Testis (tissue), 3 donors: ENCODE measurements around the gene BCAT1. TPM values are rescaled to one million over a fixed set of nuclear protein-coding genes. Genes with fewer than 3 reads are reported as not detected.

ENCODE experiments used
- DNase-seq: peaks from one replicate; pipeline ENCODE4 v3.0.0-alpha.2; 2019
- H3K27ac ChIP-seq, 2 donors: fragments of 200-600 bp; sonication (generic); one replicate each; pipeline ENCODE4 v1.5.1; 2019
- H3K27me3 ChIP-seq: fragments of 200-600 bp; sonication (generic); one replicate; pipeline ENCODE4 v1.5.1; 2019
- H3K36me3 ChIP-seq: fragments of 200-600 bp; sonication (generic); one replicate; pipeline ENCODE4 v1.5.1; 2017; ENCODE audit warnings: low read depth; ENCODE audit errors: missing control alignments
- H3K4me1 ChIP-seq: fragments of 200-600 bp; sonication (generic); one replicate; pipeline ENCODE4 v1.5.1; 2019
- H3K4me3 ChIP-seq, 2 donors: fragments of 200-600 bp; sonication (generic); one replicate each; pipeline ENCODE4 v1.5.1; 2017 to 2019
- H3K9me3 ChIP-seq: fragments of 200-600 bp; sonication (generic); one replicate; pipeline ENCODE4 v1.5.1; 2017
- CTCF ChIP-seq, 3 experiments: fragments of 450-650 bp in 2 of 3; fragments of 200-600 bp in 1 of 3; sonication (generic) in 1 of 3; IDR thresholded peaks; one replicate each; pipeline ENCODE4 v1.5.1; 2016 to 2019; ENCODE audit warnings: antibody characterized with exemption in 3 of 3, mild to moderate bottlenecking in 2 of 3, moderate library complexity in 1 of 3
- POLR2A ChIP-seq: fragments of 450-650 bp; IDR thresholded peaks from one replicate; pipeline ENCODE4 v1.6.1; 2017; ENCODE audit warnings: antibody characterized with exemption, mild to moderate bottlenecking, moderate library complexity
- WGBS, 2 donors: methylation state at CpG; one replicate each; pipeline ENCODE4 v1.1.5; 2018; 5-methylcytosine and 5-hydroxymethylcytosine counted together
- intact Hi-C: fragments of 100-400 bp; cut with DNase I; formaldehyde crosslinking; loops from one replicate; pipeline ENCODE4 v1.15.1; 2023; ENCODE audit warnings: low total_unique reads
- polyA plus RNA-seq: library from polyadenylated mRNA; stranded (reverse); fragments of 350-450 nt; fragmentation: Illumina TruSeq; extraction: RNeasy Lipid Tissue Mini Kit (QIAGEN cat#74804); gene quantifications from one replicate; pipeline ENCODE4 v1.2.3, GENCODE V29; 2014; ENCODE audit warnings: low read depth, low replicate concordance; ENCODE audit not compliant: insufficient read depth
- total RNA-seq, 2 donors: library from RNA; depleted of rRNA; stranded (reverse); fragments of >200 nt; gene quantifications; one replicate each; pipeline ENCODE4 v1.2.3, GENCODE V29; 2016

Gene BCAT1
- total and polyA plus RNA-seq, 3 donors from 2014 or later: 30.8 to 44.2 (median 34.7) TPM

- Histone ChIP-seq H3K9me3 (no peaks in the 10 kb centered on the region), H3K27ac (no peak overlapping the region), H3K36me3 (no peaks in the 10 kb centered on the region), H3K27me3 (no peaks in the 10 kb centered on the region), H3K4me3 (no peak overlapping the region), H3K4me1 (no peaks in the 10 kb centered on the region)
- no peak for DNase-seq
- 95 to 97% methylated on average over 1 of the region's 1 CpG for WGBS, 2 donors
- TF ChIP-seq POLR2A (no peak), CTCF (IDR thresholded peaks at IDR 0.05) (no peak)
- intact Hi-C loops: no loop called here
These were observed 184.2 kb downstream of the BCAT1 start for GRCh38 chr12:24764712-24765111.

- no peaks in the 10 kb centered on the region for H3K36me3 ChIP-seq
- no peaks in the 10 kb centered on the region for H3K4me1 ChIP-seq
- H3K4me3 ChIP-seq: no peak overlapping the region
- no peaks in the 10 kb centered on the region for H3K27me3 ChIP-seq
- no peak overlapping the region for H3K27ac ChIP-seq
- intact Hi-C loops: no loop called here
- 69 to 75% methylated on average over 5 of the region's 5 CpGs for WGBS, 2 donors
- H3K9me3 ChIP-seq: no peaks in the 10 kb centered on the region
- TF ChIP-seq CTCF (IDR thresholded peaks at IDR 0.05) (no peak), POLR2A (no peak)
- DNase-seq: no peak
These were observed 188.1 kb downstream of the BCAT1 start for GRCh38 chr12:24760606-24761378.

GRCh38 chr12:24760162-24760561 is 188.7 kb downstream of the BCAT1 start:
- H3K4me1 ChIP-seq: no peaks in the 10 kb centered on the region
- no peak for DNase-seq
- intact Hi-C loops: no loop called here
- no peaks in the 10 kb centered on the region for H3K27me3 ChIP-seq
- H3K4me3 ChIP-seq: no peak overlapping the region
- TF ChIP-seq CTCF (IDR thresholded peaks at IDR 0.05): no peak
- TF ChIP-seq POLR2A: no peak
- 55 to 61% methylated on average over 1 of the region's 1 CpG for WGBS, 2 donors
- H3K9me3 ChIP-seq: no peaks in the 10 kb centered on the region
- H3K36me3 ChIP-seq: no peaks in the 10 kb centered on the region
- H3K27ac ChIP-seq: no peak overlapping the region

Other genes starting within 250 kb of the BCAT1 start
- gene DNAI7, start 246.1 kb upstream of the BCAT1 start, total RNA-seq: 10 to 100 TPM; 10.1 to 21.0 TPM
- gene DNAI7, start 246.1 kb upstream of the BCAT1 start, polyA plus RNA-seq: 22.6 TPM
- gene ETFRF1, start 246.1 kb upstream of the BCAT1 start, total RNA-seq: 10 to 100 TPM; 47.6 to 63.3 TPM
- gene ETFRF1, start 246.1 kb upstream of the BCAT1 start, polyA plus RNA-seq: 84.9 TPM